ENCODE results near the gene PC. TPM values are rescaled to one million over a fixed set of nuclear protein-coding genes. Genes with fewer than 3 reads are reported as not detected.
A peak's percentile ranks its signal among the peaks of the same experiment; 100 is the strongest.

Gene PC
- total and polyA plus RNA-seq, 9 of the 15 experiments (the other 6 are each of a cell fraction or from before 2014, with no cell fraction given): 0.94 to 38.0 (median 8.7) TPM

DNA sequence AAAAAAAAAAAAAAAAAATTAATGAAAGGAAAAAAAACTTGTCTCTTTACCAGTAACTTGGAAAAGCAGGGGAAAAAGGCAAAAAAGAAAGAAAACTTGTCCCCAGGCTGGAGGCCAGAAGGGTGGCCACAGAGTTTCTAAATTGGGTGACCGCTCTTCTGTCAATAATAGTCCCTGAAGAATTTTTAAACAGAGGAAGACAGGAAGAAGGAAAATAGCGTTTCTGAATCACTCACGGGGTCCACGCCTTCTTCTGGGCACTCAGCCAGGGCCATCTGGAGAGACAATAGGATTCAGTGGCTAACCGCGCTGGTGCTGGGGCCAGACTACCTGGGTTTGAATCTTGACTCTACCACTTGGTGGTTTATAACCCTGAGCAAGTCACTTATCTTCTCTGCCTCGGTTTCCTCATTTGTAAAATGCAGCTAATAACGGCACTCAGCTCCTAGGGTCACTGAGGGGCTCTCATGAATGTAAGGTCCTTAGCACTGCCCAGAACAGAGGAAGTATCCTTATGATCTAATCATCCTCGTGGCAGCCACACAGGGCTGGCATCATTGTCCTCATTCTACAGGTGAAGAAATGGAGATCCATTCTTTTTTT is 23.9 kb upstream of the PC start:
- Histone ChIP-seq H3K4me2 (ENCODE audit: insufficient read depth, low read length) (peak overlapping the region; percentile 53), H4K20me1 (replicated peaks; ENCODE audit: control insufficient read depth, insufficient read depth, low read length) (no peaks in the 10 kb centered on the region), H3K27me3 (ENCODE audit: control insufficient read depth in 2 of 2, insufficient read depth in 2 of 2, low read length in 2 of 2) (no peaks in the 10 kb centered on the region), H2AFZ (ENCODE audit: low read depth, low read length) (peak overlapping the region; percentile 51; the same call in 1 of the 2 replicates), H3K4me3 (no peak overlapping the region), H3K4me1 (replicated peaks in 1 of 2; ENCODE audit: control insufficient read depth in 2 of 2, insufficient read depth in 2 of 2, low read length in 2 of 2) (peaks cover 2 to 4% of the 10 kb centered on the region in 2 experiments; a peak in 4 of 5 replicates), H3K36me3 (ENCODE audit: control insufficient read depth, insufficient read depth, low read length) (no peaks in the 10 kb centered on the region), H3K9ac (ENCODE audit: insufficient read depth in 1 of 2, low read depth in 2 of 2, low read length in 2 of 2) (no peak overlapping the region), H3K27ac (ENCODE audit: extremely low read depth, low read depth, low read length) (peak overlapping the region; percentile 38; the same call in 1 of the 3 replicates), H3K9me3 (replicated peaks; ENCODE audit: control insufficient read depth, insufficient read depth, low read depth, low read length) (no peaks in the 10 kb centered on the region), H3K9me1 (ENCODE audit: control insufficient read depth, insufficient read depth, low read length) (no peaks in the 10 kb centered on the region), H3K79me2 (ENCODE audit: control insufficient read depth, insufficient read depth, low read length) (no peaks in the 10 kb centered on the region)
- FAIRE-seq: peak; percentile 93
- DNase-seq (ENCODE audit: extremely low read depth in 1 of 4, low spot score in 3 of 4): peak; percentile 72 to 93 (median 74)
- peak; percentile 91 for ATAC-seq
- in situ Hi-C loops (cut with MboI) (loop anchor here (5.0 kb wide), 1 partner anchor 290 kb away; no protein-coding TSS in a partner anchor), intact Hi-C loops (cut with micrococcal nuclease) (no loop called here)
- WGBS (ENCODE audit: insufficient coverage, low coverage, missing lambda C conversion rate): 1% methylated on average over 6 of the region's 9 CpGs
- ChIA-PET POLR2A (no interaction called here), CTCF (ENCODE audit: low intra/inter-chr PET ratio) (no interaction called here)
- BruUV-seq (replicated peaks): no TSS peak
- TF ChIP-seq TSHZ1 (CRISPR knock-in tag; IDR thresholded peaks at IDR 0.05) (no peak), HNRNPLL (IDR thresholded peaks at IDR 0.05; ENCODE audit: low read depth, low read length, poor library complexity, severe bottlenecking) (no peak), ZKSCAN8 (CRISPR knock-in tag; IDR thresholded peaks at IDR 0.05) (no peak), CREB1 (IDR thresholded peaks at IDR 0.05) (no peak), CREB1 (CRISPR knock-in tag; IDR thresholded peaks at IDR 0.05) (no peak), PURB (CRISPR knock-in tag; IDR thresholded peaks at IDR 0.05; ENCODE audit: low read depth) (no peak), ZNF589 (CRISPR knock-in tag; IDR thresholded peaks at IDR 0.05; ENCODE audit: low read depth) (no peak), ZNF57 (CRISPR knock-in tag; IDR thresholded peaks at IDR 0.05) (no peak), PPARD (CRISPR knock-in tag; IDR thresholded peaks at IDR 0.05) (no peak), CAMTA2 (CRISPR knock-in tag; conservative IDR thresholded peaks at IDR 0.05) (no peak), FOXJ3 (CRISPR knock-in tag; IDR thresholded peaks at IDR 0.05) (no peak), CTBP1 (IDR thresholded peaks at IDR 0.05; ENCODE audit: borderline replicate concordance) (peak; percentile 21; the same call in 1 of the 2 replicates), ZSCAN29 (IDR thresholded peaks at IDR 0.05) (no peak), MLX (CRISPR knock-in tag; conservative IDR thresholded peaks at IDR 0.05) (no peak), LCOR (CRISPR knock-in tag; IDR thresholded peaks at IDR 0.05) (no peak), NFRKB (IDR thresholded peaks at IDR 0.05; ENCODE audit: low read depth) (no peak), HMBOX1 (IDR thresholded peaks at IDR 0.05) (peak; percentile 50; the same call in 1 of the 2 replicates)
- TF ChIP-seq, protein P1, sequence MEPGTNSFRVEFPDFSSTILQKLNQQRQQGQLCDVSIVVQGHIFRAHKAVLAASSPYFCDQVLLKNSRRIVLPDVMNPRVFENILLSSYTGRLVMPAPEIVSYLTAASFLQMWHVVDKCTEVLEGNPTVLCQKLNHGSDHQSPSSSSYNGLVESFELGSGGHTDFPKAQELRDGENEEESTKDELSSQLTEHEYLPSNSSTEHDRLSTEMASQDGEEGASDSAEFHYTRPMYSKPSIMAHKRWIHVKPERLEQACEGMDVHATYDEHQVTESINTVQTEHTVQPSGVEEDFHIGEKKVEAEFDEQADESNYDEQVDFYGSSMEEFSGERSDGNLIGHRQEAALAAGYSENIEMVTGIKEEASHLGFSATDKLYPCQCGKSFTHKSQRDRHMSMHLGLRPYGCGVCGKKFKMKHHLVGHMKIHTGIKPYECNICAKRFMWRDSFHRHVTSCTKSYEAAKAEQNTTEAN (CRISPR knock-in tag; IDR thresholded peaks at IDR 0.05): no peak
